ENCODE results near the gene STRIP1.
"Not testable (repeated sequence)": the region's sequence is repeated elsewhere in the genome, so short reads cannot be mapped to it uniquely, and the experiment has no call there.

STRIP1 gene

GRCh38 chr1:110070671-110071242, 36.3 kb downstream of the STRIP1 start, which contains the start of gene ALX3:
Gene ALX3, minus strand, starts transcription at chr1:110070672. Its CDS starts 60 bp downstream, at chr1:110070612.
- no peak for DNase-seq

GRCh38 chr1:110074166-110074565, 39.7 kb downstream of the STRIP1 start:
- no peak for DNase-seq

- no peak for DNase-seq
These were observed 42.5 kb downstream of the STRIP1 start for GRCh38 chr1:110076789-110077500.

- DNase-seq: not testable (repeated sequence)
These were observed 45.6 kb downstream of the STRIP1 start for GRCh38 chr1:110079995-110080394.

GRCh38 chr1:110081061-110081460, 46.6 kb downstream of the STRIP1 start:
- no peak for DNase-seq

- DNase-seq: no peak
These were observed 48.1 kb downstream of the STRIP1 start for GRCh38 chr1:110082477-110082876.

GRCh38 chr1:110083061-110083865, 48.8 kb downstream of the STRIP1 start:
- DNase-seq: no peak

- no peak for DNase-seq
These were observed 49.4 kb downstream of the STRIP1 start for GRCh38 chr1:110083866-110084226.

- peak; percentile 74 for DNase-seq
These were observed 50.0 kb downstream of the STRIP1 start for GRCh38 chr1:110084227-110085078.

- DNase-seq: no peak
These were observed 51.2 kb downstream of the STRIP1 start for GRCh38 chr1:110085671-110086070.

GRCh38 chr1:110086961-110087360, 52.5 kb downstream of the STRIP1 start:
- no peak for DNase-seq

GRCh38 chr1:110087812-110088738, 53.7 kb downstream of the STRIP1 start:
- peak; percentile 84 for DNase-seq

- DNase-seq: no peak
These were observed 54.4 kb downstream of the STRIP1 start for GRCh38 chr1:110088739-110089316.

- peak; percentile 61 for DNase-seq
These were observed 55.3 kb downstream of the STRIP1 start for GRCh38 chr1:110089561-110090275.

GRCh38 chr1:110091381-110091780, 57.0 kb downstream of the STRIP1 start:
- peak; percentile 36 for DNase-seq

GRCh38 chr1:110091791-110092190, 57.4 kb downstream of the STRIP1 start:
- no peak for DNase-seq

GRCh38 chr1:110092991-110093390, 58.6 kb downstream of the STRIP1 start:
- no peak for DNase-seq

- no peak for DNase-seq
These were observed 60.7 kb downstream of the STRIP1 start for GRCh38 chr1:110094931-110095654.

- no peak for DNase-seq
These were observed 63.2 kb downstream of the STRIP1 start for GRCh38 chr1:110097507-110098221.
